ENCODE measurements around the gene POGZ. TPM values are rescaled to one million over a fixed set of nuclear protein-coding genes. Genes with fewer than 3 reads are reported as not detected.

POGZ gene
- total RNA-seq, 1 experiment from 2014 or later: 102 TPM

DNA sequence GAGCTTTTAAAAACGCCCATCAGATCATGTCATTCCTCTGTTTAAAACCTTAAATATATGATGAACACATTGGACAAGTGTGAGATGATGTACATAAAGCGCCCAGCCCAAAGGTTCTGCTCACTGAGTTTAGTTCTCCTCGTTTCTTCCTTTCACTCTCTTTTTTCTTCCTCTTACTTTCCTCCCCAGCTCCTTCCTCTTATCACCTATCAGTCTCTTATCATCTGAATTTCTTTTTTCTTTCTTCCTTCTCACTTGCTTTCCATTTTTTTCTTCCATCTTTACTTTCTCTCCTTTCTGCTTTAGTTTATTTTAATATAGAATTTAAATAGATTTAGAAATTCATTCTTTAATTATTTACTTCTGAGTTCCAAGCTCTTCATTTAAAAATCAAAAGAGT is 17.8 kb upstream of the POGZ start:
- Histone ChIP-seq H2BK15ac (ENCODE audit: low read depth, low read length) (no peak overlapping the region), H3K4me1 (ENCODE audit: insufficient read depth, low read length) (no peaks in the 10 kb centered on the region), H3K18ac (ENCODE audit: insufficient read length, low read depth, low read length) (no peak overlapping the region), H3K27ac (ENCODE audit: insufficient read length, low read depth, low read length) (no peak overlapping the region), H2BK120ac (ENCODE audit: low read depth, low read length, poor library complexity, severe bottlenecking) (no peak overlapping the region), H4K8ac (replicated peaks; ENCODE audit: insufficient read length, low read depth, low read length) (no peak overlapping the region), H3K4ac (ENCODE audit: low read depth, low read length) (no peak overlapping the region), H3K9ac (ENCODE audit: extremely low read depth, insufficient read length, low read length) (no peak overlapping the region), H4K5ac (ENCODE audit: insufficient read length, low read depth, low read length) (no peak overlapping the region), H3K56ac (ENCODE audit: insufficient read length, low read depth, low read length) (no peak overlapping the region), H3K79me1 (ENCODE audit: insufficient read depth, low read depth, low read length, poor library complexity, severe bottlenecking) (no peaks in the 10 kb centered on the region), H2BK12ac (ENCODE audit: insufficient read length, low read depth, low read length) (no peak overlapping the region), H3K4me2 (ENCODE audit: insufficient read depth, insufficient read length, low read length) (no peak overlapping the region), H2BK20ac (ENCODE audit: low read depth, low read length, poor library complexity, severe bottlenecking) (no peak overlapping the region), H2AK5ac (ENCODE audit: insufficient read length, low read length) (no peak overlapping the region), H4K91ac (ENCODE audit: insufficient read length, low read depth, low read length) (no peak overlapping the region), H3K27me3 (ENCODE audit: insufficient read depth, low read length) (no peaks in the 10 kb centered on the region), H3K23me2 (ENCODE audit: insufficient read length, low read depth, low read length, poor library complexity, severe bottlenecking) (peaks cover 3% of the 10 kb centered on the region), H3K9me3 (ENCODE audit: control insufficient read depth, low read depth, low read length) (no peaks in the 10 kb centered on the region), H2BK5ac (ENCODE audit: insufficient read length, low read length) (no peak overlapping the region), H3K23ac (ENCODE audit: insufficient read length, low read depth, low read length) (no peak overlapping the region), H3K79me2 (ENCODE audit: insufficient read depth, low read length) (no peaks in the 10 kb centered on the region), H4K20me1 (ENCODE audit: control insufficient read depth, insufficient read depth, insufficient read length) (no peaks in the 10 kb centered on the region), H2AFZ (ENCODE audit: low read length) (no peak overlapping the region), H3T11ph (ENCODE audit: low read length) (no peak overlapping the region), H3K14ac (ENCODE audit: insufficient read depth, low read length) (no peak overlapping the region)
- Mint-ChIP-seq H3K36me3 (ENCODE audit: insufficient read depth in 1 of 3, low read depth in 3 of 3) (peaks cover 0 to 4% (median 0%) of the 10 kb centered on the region in 3 experiments; a peak in 2 of 7 replicates), H3K9me3 (peaks cover 2 to 5% of the 10 kb centered on the region in 2 experiments; a peak in 4 of 5 replicates), H3K27ac (peak overlapping the region in 1 of 3 experiments; percentile 1; a peak in 1 of 7 replicates), H3K4me1 (peaks cover 0 to 11% of the 10 kb centered on the region in 2 experiments; a peak in 3 of 4 replicates), H3K27me3 (ENCODE audit: low read depth) (peaks cover 8% of the 10 kb centered on the region), H3K4me3 (no peak overlapping the region)
- no CpG with 5 or more reads among the region's 3 CpGs for WGBS (ENCODE audit: extremely low coverage, insufficient read length, low lambda C conversion rate)
- no peak for DNase-seq
- TF ChIP-seq, protein P1, sequence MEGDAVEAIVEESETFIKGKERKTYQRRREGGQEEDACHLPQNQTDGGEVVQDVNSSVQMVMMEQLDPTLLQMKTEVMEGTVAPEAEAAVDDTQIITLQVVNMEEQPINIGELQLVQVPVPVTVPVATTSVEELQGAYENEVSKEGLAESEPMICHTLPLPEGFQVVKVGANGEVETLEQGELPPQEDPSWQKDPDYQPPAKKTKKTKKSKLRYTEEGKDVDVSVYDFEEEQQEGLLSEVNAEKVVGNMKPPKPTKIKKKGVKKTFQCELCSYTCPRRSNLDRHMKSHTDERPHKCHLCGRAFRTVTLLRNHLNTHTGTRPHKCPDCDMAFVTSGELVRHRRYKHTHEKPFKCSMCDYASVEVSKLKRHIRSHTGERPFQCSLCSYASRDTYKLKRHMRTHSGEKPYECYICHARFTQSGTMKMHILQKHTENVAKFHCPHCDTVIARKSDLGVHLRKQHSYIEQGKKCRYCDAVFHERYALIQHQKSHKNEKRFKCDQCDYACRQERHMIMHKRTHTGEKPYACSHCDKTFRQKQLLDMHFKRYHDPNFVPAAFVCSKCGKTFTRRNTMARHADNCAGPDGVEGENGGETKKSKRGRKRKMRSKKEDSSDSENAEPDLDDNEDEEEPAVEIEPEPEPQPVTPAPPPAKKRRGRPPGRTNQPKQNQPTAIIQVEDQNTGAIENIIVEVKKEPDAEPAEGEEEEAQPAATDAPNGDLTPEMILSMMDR (conservative IDR thresholded peaks at IDR 0.05): no peak

Data from H9 (cell line).